Esophagus squamous epithelium (tissue), 5 donors: ENCODE results near the gene CD99L2. TPM values are rescaled to one million over a fixed set of nuclear protein-coding genes. Genes with fewer than 3 reads are reported as not detected.

ENCODE experiments used
- DNase-seq: peaks from one replicate; lab custom pipeline; 2025; lab: John Stamatoyannopoulos, UW
- H3K27ac ChIP-seq, 4 donors: fragments of 200-600 bp; sonication (generic); one replicate each; pipeline ENCODE4 v1.5.1; 2016 to 2019; ENCODE audit warnings: mild to moderate bottlenecking in 1 of 4
- H3K27me3 ChIP-seq, 4 donors: fragments of 200-600 bp; sonication (generic); 1 replicate in 3 of 4; 2 replicates in 1 of 4; pipeline versions ENCODE4 v1.5.1 to v1.6.0; 2017 to 2021; ENCODE audit warnings: antibody characterized with exemption in 1 of 4
- H3K36me3 ChIP-seq, 3 donors: fragments of 200-600 bp; sonication (generic); one replicate each; pipeline ENCODE4 v1.5.1; 2016 to 2019
- H3K4me1 ChIP-seq, 3 donors: fragments of 200-600 bp; sonication (generic); one replicate each; pipeline ENCODE4 v1.5.1; 2017 to 2019
- H3K4me3 ChIP-seq, 4 donors: fragments of 200-600 bp; sonication (generic); 1 replicate in 3 of 4; 2 replicates in 1 of 4; pipeline ENCODE4 v1.5.1; 2016 to 2019; ENCODE audit warnings: mild to moderate bottlenecking in 2 of 4, moderate library complexity in 1 of 4
- H3K9me3 ChIP-seq, 3 donors: fragments of 200-600 bp; sonication (generic); one replicate each; pipeline ENCODE4 v1.5.1; 2016 to 2019
- CTCF ChIP-seq, 6 experiments: fragments of 450-650 bp in 4 of 6; fragments of 200-600 bp in 2 of 6; sonication (generic) in 2 of 6; IDR thresholded peaks; one replicate each; pipeline ENCODE4 v1.5.1; 2016 to 2019; ENCODE audit warnings: antibody characterized with exemption in 6 of 6, mild to moderate bottlenecking in 4 of 6, moderate library complexity in 4 of 6
- POLR2A ChIP-seq, 4 donors: fragments of 450-650 bp; IDR thresholded peaks; one replicate each; pipeline ENCODE4 v1.6.1; 2017; ENCODE audit warnings: antibody characterized with exemption in 4 of 4, mild to moderate bottlenecking in 4 of 4, moderate library complexity in 3 of 4
- WGBS, 2 donors: methylation state at CpG; one replicate each; pipeline ENCODE4 v1.1.5; 2018; 5-methylcytosine and 5-hydroxymethylcytosine counted together
- intact Hi-C: fragments of 100-400 bp; cut with DNase I; formaldehyde crosslinking; loops from one replicate; pipeline ENCODE4 v1.15.0; 2022
- total RNA-seq, 4 donors: library from RNA; depleted of rRNA; stranded (reverse); fragments of >200 nt; gene quantifications; one replicate each; pipeline ENCODE4 v1.1.0, GENCODE V29; 2016
- donor health status: DM: yes; HTN: yes; CAD: no.

Gene CD99L2
- total RNA-seq, 4 donors from 2014 or later: 3.8 to 21.9 (median 7.7) TPM

GRCh38 chrX:150940844-150941495 is 42.5 kb upstream of the CD99L2 start:
- no peaks in the 10 kb centered on the region for H3K4me1 ChIP-seq
- no peak for TF ChIP-seq CTCF (IDR thresholded peaks at IDR 0.05)
- TF ChIP-seq POLR2A (IDR thresholded peaks at IDR 0.05): no peak
- intact Hi-C loops: no loop called here
- no peaks in the 10 kb centered on the region for H3K36me3 ChIP-seq
- H3K27ac ChIP-seq: no peak overlapping the region
- H3K9me3 ChIP-seq: no peaks in the 10 kb centered on the region
- no peaks in the 10 kb centered on the region for H3K27me3 ChIP-seq
- H3K4me3 ChIP-seq: no peak overlapping the region
- DNase-seq: no peak
- WGBS, 2 donors: 59 to 65% methylated on average over 7 of the region's 9 CpGs

- intact Hi-C loops: no loop called here
- Histone ChIP-seq H3K4me3 (no peak overlapping the region), H3K36me3 (no peaks in the 10 kb centered on the region), H3K27me3 (no peaks in the 10 kb centered on the region), H3K4me1 (no peaks in the 10 kb centered on the region), H3K27ac (no peak overlapping the region), H3K9me3 (no peaks in the 10 kb centered on the region)
- no peak for DNase-seq
- WGBS, 2 donors: 0% methylated on average over 1 of the region's 6 CpGs; no CpG with 5 or more reads in 1 of the 2 donors
- TF ChIP-seq CTCF (IDR thresholded peaks at IDR 0.05) (no peak), POLR2A (IDR thresholded peaks at IDR 0.05) (no peak)
Measured at GRCh38 chrX:150936556-150936955, 38.1 kb upstream of the CD99L2 start.

- Histone ChIP-seq H3K27me3 (no peaks in the 10 kb centered on the region), H3K4me3 (no peak overlapping the region), H3K9me3 (no peaks in the 10 kb centered on the region), H3K27ac (no peak overlapping the region), H3K36me3 (no peaks in the 10 kb centered on the region), H3K4me1 (no peaks in the 10 kb centered on the region)
- intact Hi-C loops: no loop called here
- DNase-seq: no peak
- TF ChIP-seq CTCF (IDR thresholded peaks at IDR 0.05): no peak
- no peak for TF ChIP-seq POLR2A (IDR thresholded peaks at IDR 0.05)
- 47 to 85% methylated on average over 5 to 7 of the region's 7 CpGs for WGBS, 2 donors
Measured at GRCh38 chrX:150935467-150935866, 37.0 kb upstream of the CD99L2 start.

- TF ChIP-seq CTCF (IDR thresholded peaks at IDR 0.05) (no peak), POLR2A (IDR thresholded peaks at IDR 0.05) (no peak)
- Histone ChIP-seq H3K4me1 (no peaks in the 10 kb centered on the region), H3K27ac (no peak overlapping the region), H3K4me3 (no peak overlapping the region), H3K27me3 (no peaks in the 10 kb centered on the region), H3K9me3 (no peaks in the 10 kb centered on the region), H3K36me3 (no peaks in the 10 kb centered on the region)
- no peak for DNase-seq
- WGBS, 2 donors: 17 to 34% methylated on average over 1 to 5 of the region's 5 CpGs
- intact Hi-C loops: no loop called here
Measured at GRCh38 chrX:150934453-150934852, 36.0 kb upstream of the CD99L2 start.

- DNase-seq: no peak
- H3K4me3 ChIP-seq: no peak overlapping the region
- TF ChIP-seq CTCF (IDR thresholded peaks at IDR 0.05) (no peak), POLR2A (IDR thresholded peaks at IDR 0.05) (no peak)
- no peaks in the 10 kb centered on the region for H3K36me3 ChIP-seq
- WGBS, 2 donors: 59 to 70% methylated on average over 2 to 5 of the region's 5 CpGs
- no peaks in the 10 kb centered on the region for H3K9me3 ChIP-seq
- H3K27me3 ChIP-seq: no peaks in the 10 kb centered on the region
- intact Hi-C loops: no loop called here
- H3K27ac ChIP-seq: no peak overlapping the region
- no peaks in the 10 kb centered on the region for H3K4me1 ChIP-seq
Measured at GRCh38 chrX:150933945-150934350, 35.5 kb upstream of the CD99L2 start.
